Activated B cell treated with CpG ODN at 0.5 μM for 24 hours (primary cell): ENCODE data around the gene SAMD8. TPM values are rescaled to one million over a fixed set of nuclear protein-coding genes. Genes with fewer than 3 reads are reported as not detected.

Experiments used
- ATAC-seq: fragments of 200-7000 bp; cut with Tn5 transposase; one replicate; pipeline ENCODE4 v1.10.0; 2021; ENCODE audit warnings: low read depth, mild to moderate bottlenecking, moderate library complexity
- CTCF ChIA-PET: fragments of 350-600 bp; sonication (Branson Sonifier 250); formaldehyde crosslinking; loops from one replicate; lab custom pipeline; 2021; ENCODE audit warnings: antibody characterized with exemption; lab: Charles Lee
- POLR2A ChIA-PET: fragments of 350-600 bp; sonication (Branson Sonifier 250); formaldehyde crosslinking; loops from one replicate; lab custom pipeline; 2021; ENCODE audit warnings: antibody characterized with exemption; lab: Charles Lee
- DNase-seq: peaks from one replicate; pipeline ENCODE4 v3.0.0; 2022
- H3K27ac Mint-ChIP-seq: one replicate; pipeline ENCODE4 v1.8.0; 2020; ENCODE audit warnings: mixed read lengths
- H3K27me3 Mint-ChIP-seq: one replicate; pipeline ENCODE4 v1.8.0; 2021; ENCODE audit warnings: mixed read lengths
- H3K36me3 Mint-ChIP-seq: one replicate; pipeline ENCODE4 v1.8.0; 2021; ENCODE audit warnings: low read depth, mixed read lengths
- H3K4me1 Mint-ChIP-seq: one replicate; pipeline ENCODE4 v1.8.0; 2021; ENCODE audit warnings: mixed read lengths
- H3K4me3 Mint-ChIP-seq: one replicate; pipeline ENCODE4 v1.8.0; 2020; ENCODE audit warnings: mild to moderate bottlenecking, mixed read lengths
- H3K9me3 Mint-ChIP-seq: one replicate; pipeline ENCODE4 v1.8.0; 2020; ENCODE audit warnings: mixed read lengths
- CTCF ChIP-seq: fragments of 200-600 bp; IDR thresholded peaks from one replicate; pipeline ENCODE4 v1.8.0; 2022; ENCODE audit warnings: antibody characterized with exemption, mild to moderate bottlenecking
- intact Hi-C: fragments of 100-400 bp; cut with micrococcal nuclease; formaldehyde crosslinking; loops from one replicate; pipeline ENCODE4 v1.15.1; 2024
- total RNA-seq: library from RNA; stranded (reverse); gene quantifications from 2 replicates; pipeline ENCODE4 v1.2.3, GENCODE V29; 2022

SAMD8 gene
- total RNA-seq, 1 donor from 2014 or later: 29.1 TPM

- CTCF ChIA-PET: no interaction called here
These were observed 8.4 kb upstream of the SAMD8 start for GRCh38 chr10:75102830-75103673.

GRCh38 chr10:75103881-75104686 is 7.4 kb upstream of the SAMD8 start:
- Mint-ChIP-seq H3K4me1 (peaks cover 1% of the 10 kb centered on the region), H3K9me3 (no peaks in the 10 kb centered on the region), H3K4me3 (no peak overlapping the region), H3K36me3 (no peaks in the 10 kb centered on the region), H3K27me3 (no peaks in the 10 kb centered on the region), H3K27ac (no peak overlapping the region)
- ATAC-seq (no peak), DNase-seq (no peak)
- ChIA-PET CTCF (no interaction called here), POLR2A (interaction anchor here (0.6 kb wide), 1 partner anchor 81 kb away, joined by 7 read pairs; no protein-coding TSS in a partner anchor)
- intact Hi-C loops: loop anchor here (5.0 kb wide), 1 partner anchor 1217 kb away; no protein-coding TSS in a partner anchor
- no peak for TF ChIP-seq CTCF

More at GRCh38 chr10:75102830-75103673, 8.4 kb upstream of the SAMD8 start:
- Mint-ChIP-seq H3K27ac (no peak overlapping the region), H3K27me3 (no peaks in the 10 kb centered on the region), H3K4me1 (peaks cover 1% of the 10 kb centered on the region), H3K9me3 (no peaks in the 10 kb centered on the region), H3K4me3 (no peak overlapping the region), H3K36me3 (no peaks in the 10 kb centered on the region)
- no peak for DNase-seq
- no peak for ATAC-seq
- TF ChIP-seq CTCF: no peak
- POLR2A ChIA-PET: no interaction called here
- intact Hi-C loops: loop anchor here (5.0 kb wide), 1 partner anchor 1216 kb away; no protein-coding TSS in a partner anchor

DNA sequence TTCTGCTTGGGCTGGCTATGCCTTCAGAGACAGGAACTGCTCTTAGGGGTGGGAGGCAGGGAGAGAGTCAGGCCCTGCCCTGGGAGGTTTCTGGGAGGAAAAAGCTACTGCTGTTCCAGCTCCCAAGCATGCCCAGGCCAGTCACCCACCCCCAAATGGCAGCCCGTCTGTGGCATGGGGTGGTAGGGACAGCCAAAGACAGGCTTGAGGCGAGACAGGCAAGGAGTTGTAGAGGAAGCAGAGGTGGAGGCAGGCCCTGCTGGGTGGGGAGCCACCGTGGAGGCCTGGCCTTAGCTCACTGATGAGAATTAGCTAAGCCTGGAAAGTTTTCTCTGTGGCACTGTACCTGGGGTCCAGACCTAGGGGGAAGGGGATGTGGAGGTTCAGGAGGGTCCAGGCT is 6.6 kb upstream of the SAMD8 start:
- TF ChIP-seq CTCF: no peak
- DNase-seq: no peak
- no peak overlapping the region for H3K27ac Mint-ChIP-seq
- H3K4me3 Mint-ChIP-seq: no peak overlapping the region
- H3K4me1 Mint-ChIP-seq: peaks cover under 1% of the 10 kb centered on the region
- CTCF ChIA-PET: no interaction called here
- intact Hi-C loops: loop anchor here (5.0 kb wide), 1 partner anchor 1218 kb away; no protein-coding TSS in a partner anchor
- POLR2A ChIA-PET: interaction anchor here (0.6 kb wide), 1 partner anchor 80 kb away, joined by 7 read pairs; no protein-coding TSS in a partner anchor
- no peak for ATAC-seq
- no peaks in the 10 kb centered on the region for H3K27me3 Mint-ChIP-seq
- no peaks in the 10 kb centered on the region for H3K36me3 Mint-ChIP-seq
- no peaks in the 10 kb centered on the region for H3K9me3 Mint-ChIP-seq

GRCh38 chr10:75105576-75106197 is 5.8 kb upstream of the SAMD8 start:
- Mint-ChIP-seq H3K36me3 (no peaks in the 10 kb centered on the region), H3K4me1 (peaks cover 5% of the 10 kb centered on the region), H3K27ac (no peak overlapping the region), H3K9me3 (no peaks in the 10 kb centered on the region), H3K4me3 (no peak overlapping the region), H3K27me3 (no peaks in the 10 kb centered on the region)
- DNase-seq (no peak), ATAC-seq (no peak)
- ChIA-PET POLR2A (interaction anchor here (0.7 kb wide), 1 partner anchor 814 kb away, joined by 3 read pairs; no protein-coding TSS in a partner anchor), CTCF (no interaction called here)
- no peak for TF ChIP-seq CTCF
- intact Hi-C loops: no loop called here
